ENCODE results near the gene SNAP91.
"Not testable (repeated sequence)": the region's sequence is repeated elsewhere in the genome, so short reads cannot be mapped to it uniquely, and the experiment has no call there.

The SNAP91 gene

DNA sequence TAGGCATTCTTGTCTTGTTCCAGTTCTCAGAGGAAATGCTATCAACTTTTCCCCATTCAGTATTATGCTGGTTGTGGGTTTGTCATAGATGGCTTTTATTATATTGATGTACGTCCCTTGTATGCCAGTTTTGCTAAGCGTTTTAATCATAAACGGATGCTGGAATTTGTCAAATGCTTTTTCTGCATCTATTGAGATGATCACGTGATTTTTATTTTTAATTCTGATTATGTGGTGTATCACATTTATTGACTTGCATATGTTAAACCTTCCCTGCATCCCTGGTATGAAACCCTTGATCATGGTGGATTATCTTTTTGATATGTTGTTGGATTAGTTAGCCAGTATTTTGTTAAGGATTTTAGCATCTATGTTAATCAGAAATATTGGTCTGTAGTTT lies 79.0 kb downstream of the SNAP91 start:
- in situ Hi-C loops (cut with HindIII; ENCODE audit: low sequenced_read_pairs) = not testable (repeated sequence)

DNA sequence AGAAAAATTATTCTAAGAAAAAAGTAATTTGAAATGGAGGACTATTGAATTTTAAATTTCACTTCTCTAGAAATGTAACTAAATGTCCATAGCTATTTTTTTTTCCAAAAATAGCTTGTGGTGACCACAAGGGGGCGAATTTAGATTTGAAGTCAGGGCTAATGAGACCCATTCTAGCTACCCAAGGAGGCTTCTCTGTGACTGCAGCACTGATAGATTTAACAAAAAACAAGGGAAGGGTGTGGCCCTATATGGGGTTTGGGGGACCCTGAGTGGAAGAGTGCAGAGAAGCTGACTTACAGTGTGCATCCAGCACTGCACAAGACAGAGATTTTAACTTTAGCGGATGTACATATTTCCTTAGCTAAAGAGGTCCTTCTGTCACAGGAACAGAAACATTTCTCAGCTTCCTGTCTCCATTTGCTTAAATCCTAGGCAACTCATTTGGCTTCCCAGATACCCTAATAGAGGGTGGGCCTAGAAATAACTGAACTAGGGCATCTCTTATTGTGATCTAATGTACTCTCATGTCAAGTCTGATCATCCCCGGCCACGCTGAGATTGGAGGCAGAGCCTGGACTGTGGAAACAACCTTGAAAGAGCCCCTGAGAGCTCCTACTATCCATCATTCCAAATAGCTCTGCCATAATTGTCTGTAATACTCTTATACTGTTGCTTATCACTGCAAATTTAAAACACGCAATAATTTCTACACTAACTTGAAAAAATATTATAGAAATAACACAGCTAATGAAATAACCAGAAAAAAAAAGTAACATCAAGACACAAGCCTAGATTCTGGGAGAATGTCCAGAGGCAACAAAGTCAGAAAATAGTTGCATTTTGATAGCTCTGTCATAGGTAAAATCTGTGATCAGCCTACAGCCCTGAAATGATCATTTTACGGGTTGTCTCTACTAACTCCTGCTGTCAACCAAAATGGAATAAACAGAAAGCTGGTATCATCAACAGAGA lies 93.6 kb downstream of the SNAP91 start:
- in situ Hi-C loops (cut with HindIII; ENCODE audit: low sequenced_read_pairs) = no loop called here

DNA sequence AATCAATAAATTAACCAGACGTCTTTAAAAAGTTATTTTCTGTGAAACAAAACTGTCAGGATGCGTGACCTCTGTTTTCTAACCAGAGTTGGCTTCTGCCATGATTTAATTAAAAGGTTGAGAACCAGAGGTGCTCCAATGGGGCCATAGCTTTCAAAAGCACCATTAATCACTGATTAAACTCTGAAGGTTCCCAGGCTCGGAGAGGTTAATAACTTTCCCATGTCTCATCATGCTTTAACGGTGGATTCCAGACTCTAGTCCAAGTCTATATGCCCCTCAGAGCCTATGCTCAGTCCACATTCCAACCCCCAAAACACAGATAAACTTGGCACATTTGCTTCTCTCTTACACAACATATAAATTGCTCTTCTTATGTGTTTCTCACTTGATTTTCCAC lies 95.5 kb downstream of the SNAP91 start:
- in situ Hi-C loops (cut with HindIII; ENCODE audit: low sequenced_read_pairs) = no loop called here

DNA sequence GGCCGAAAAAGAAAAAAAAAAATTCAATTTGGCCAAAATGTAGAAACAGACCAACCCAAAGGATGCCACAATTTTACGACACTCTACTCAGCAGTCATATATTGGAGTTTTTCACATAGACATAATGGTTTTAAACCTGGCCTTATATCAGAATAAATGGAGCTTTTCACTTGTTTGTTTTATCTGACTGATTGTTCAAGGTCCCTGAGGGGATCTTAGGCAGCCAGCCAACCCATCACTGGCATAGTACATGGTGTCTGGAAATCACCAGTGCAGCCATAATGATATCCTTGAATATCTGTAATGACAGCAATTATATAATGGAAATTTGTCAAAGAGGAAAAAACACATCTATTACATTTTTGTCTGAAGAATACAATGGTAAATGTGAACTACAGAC lies 99.7 kb downstream of the SNAP91 start:
- in situ Hi-C loops (cut with HindIII; ENCODE audit: low sequenced_read_pairs) = no loop called here

DNA sequence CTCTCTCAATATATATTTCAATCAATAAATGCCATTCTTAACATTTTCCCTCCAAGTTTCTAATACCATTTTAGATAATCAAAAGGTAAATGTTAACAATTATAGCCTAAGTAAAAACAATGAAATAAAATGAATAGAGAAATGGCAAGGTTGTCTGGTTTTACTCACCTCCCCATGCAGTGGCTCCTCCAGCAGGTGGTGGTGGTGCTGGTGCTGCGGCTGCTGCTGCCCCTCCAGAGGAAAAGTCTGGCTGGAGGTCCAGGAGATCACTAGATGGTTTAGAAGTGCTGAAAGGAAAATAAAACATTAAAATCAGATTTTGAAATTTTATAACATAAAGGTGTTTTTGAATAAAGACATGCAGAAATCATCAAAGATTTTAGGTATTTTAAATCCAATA lies 103.4 kb downstream of the SNAP91 start:
- in situ Hi-C loops (cut with HindIII; ENCODE audit: low sequenced_read_pairs) = no loop called here

DNA sequence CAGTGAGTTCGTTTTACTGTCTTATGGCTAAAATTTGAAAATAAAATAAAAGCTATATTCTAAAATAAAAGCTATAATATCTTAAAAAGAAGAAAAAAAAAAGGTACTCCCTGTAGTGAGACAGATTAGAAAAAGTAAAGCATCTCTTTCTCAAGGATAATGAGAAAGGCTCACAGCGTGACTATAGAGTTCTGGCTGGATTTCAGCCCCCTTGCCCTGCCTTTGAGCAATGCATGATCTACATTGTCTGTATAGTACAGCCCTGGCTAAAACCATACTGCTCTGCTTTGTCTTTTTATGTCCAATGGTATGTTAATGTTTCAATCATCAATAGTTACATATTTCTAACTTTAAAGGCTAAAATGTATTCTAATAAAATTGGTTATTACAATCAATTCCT lies 105.3 kb downstream of the SNAP91 start:
- in situ Hi-C loops (cut with HindIII; ENCODE audit: low sequenced_read_pairs) = no loop called here

DNA sequence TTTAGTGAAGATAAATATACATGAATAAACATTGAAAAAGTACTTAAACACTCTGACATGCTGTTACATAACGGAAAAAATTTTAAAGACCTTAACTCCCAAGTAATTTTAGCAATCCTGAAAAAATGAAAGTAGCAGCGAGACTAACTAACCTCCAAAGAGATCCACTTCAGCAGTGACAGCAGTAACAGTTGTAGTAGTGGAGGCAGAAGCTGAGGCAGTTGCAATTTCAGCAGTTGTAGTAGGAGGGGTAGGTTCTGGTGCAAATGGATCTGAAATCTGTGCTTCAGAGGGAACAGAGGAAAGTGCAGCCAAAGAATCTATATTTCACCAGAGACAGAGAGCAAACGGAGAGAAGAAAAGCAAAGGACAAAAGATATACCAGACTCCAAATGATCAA lies 107.8 kb downstream of the SNAP91 start:
- in situ Hi-C loops (cut with HindIII; ENCODE audit: low sequenced_read_pairs) = no loop called here

DNA sequence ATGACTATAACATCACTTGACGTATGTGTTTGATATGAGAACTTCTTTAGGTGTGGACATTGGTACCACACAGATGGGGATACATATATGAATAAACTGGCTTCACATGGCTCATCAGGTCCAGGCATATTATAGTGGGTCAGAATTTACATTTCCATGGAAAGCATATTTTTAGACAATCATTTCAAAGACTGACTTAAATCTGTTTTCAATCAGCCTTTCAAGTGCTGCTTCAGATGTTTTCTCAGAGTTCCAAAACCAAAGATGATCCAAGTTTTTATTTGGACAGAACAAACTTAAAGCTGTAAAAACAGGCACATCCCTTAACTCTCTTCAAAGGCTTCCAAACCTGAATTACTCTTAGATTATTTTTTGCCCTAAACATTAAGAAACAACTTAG lies 108.4 kb downstream of the SNAP91 start:
- in situ Hi-C loops (cut with HindIII; ENCODE audit: low sequenced_read_pairs) = no loop called here

DNA sequence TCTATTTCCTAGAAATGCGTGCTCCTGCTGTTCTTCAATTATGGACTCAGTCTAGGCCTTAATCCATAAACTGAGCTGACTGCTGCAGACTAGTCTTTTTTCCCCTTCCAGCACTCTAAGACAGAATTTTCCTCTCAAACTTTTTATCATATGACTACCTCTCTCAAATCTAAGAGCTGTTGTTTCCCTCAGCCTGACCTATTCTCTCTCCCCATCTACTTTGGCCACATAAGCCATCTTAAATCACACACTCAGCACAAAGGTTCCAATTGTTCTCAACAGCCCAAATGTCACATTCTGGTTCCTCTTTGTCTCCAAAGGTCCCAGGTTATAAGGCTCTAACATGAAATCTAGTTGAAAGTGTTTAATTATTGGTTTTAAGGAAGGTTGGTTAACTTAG lies 111.4 kb downstream of the SNAP91 start:
- in situ Hi-C loops (cut with HindIII; ENCODE audit: low sequenced_read_pairs) = no loop called here

DNA sequence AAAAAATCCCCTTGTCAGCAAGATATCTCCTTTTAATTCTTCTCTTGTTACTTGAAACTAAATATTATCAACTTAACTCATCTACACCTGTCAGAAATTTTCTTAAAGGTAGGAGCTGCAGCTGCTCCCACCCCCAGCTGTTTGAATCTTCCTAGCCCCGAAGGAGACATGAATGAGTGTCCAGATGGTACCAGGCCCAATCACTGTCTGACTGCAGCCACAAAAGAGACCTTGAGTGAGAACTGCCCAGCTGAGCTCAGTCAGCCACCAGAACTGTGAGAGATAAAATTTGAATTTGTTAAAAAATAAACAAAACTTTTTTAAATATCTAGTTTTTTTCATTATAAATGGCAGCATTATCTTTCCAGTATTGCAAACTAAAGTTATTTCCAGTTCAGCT lies 111.8 kb downstream of the SNAP91 start:
- in situ Hi-C loops (cut with HindIII; ENCODE audit: low sequenced_read_pairs) = no loop called here

DNA sequence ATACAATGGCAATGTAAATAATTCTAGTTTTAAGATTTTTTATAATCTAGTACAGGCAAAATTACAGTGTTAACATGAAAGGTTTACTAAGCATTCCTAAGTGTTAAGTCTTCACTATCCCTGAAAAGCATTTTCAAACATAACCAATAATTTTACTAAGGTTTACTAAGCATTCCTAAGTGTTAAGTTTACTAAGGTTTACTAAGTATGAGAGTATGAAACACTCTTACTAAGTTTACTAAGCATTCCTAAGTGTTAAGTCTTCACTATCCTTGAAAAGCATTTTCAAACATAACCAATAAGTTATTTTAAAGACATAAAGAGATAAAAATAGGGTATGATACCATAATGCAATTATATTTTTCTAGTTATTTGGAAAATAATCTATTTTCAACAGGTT lies 114.0 kb downstream of the SNAP91 start:
- in situ Hi-C loops (cut with HindIII; ENCODE audit: low sequenced_read_pairs) = no loop called here

DNA sequence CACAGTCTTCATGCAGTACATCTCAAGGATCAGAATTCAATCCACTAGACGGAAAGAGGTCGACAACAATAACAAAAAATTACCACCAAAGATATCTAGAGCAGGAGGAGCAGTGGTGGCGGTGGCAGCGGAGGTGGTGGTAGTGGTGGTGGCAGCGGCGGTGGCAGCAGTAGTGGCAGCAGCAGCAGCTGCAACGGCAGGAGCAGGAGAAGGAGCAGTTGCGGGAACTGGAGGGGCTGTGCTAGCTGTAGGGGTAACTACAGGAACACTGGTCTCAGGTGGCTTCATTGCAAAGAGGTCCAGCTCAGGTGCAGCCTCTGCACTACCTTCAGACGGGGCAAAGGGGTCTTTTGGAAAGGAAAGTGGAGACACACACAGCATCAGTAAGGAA lies 115.5 kb downstream of the SNAP91 start:
- in situ Hi-C loops (cut with HindIII; ENCODE audit: low sequenced_read_pairs) = no loop called here

DNA sequence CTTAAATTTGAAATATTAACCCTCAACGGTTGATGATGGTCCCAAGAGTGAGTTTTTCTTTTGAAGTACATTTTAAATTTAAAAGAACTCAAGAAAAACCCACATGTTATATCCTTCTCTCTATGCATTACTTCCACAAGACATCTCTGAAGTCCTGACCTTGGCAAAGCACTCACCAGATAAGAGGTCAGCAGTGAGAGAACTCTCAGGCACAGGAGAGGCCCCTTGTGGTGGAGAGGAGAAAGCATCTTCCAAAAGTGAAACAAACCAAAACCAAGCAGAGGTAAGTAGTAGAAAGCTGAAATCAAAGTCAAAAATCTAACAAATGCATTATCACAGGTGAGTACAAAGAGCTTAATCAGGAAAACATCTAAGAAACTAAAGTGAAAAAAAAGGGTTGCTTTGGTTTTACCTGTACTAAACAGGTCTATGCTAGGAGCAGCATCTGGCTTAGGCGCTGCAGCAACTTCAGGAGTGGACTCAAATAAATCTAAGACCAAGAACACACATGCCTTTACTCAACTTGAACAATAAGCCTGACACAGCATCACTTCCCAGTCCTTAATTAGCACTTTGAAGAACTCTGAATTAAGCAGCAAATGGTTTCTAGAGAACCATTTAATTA lies 116.0 kb downstream of the SNAP91 start:
- in situ Hi-C loops (cut with HindIII; ENCODE audit: low sequenced_read_pairs) = no loop called here

DNA sequence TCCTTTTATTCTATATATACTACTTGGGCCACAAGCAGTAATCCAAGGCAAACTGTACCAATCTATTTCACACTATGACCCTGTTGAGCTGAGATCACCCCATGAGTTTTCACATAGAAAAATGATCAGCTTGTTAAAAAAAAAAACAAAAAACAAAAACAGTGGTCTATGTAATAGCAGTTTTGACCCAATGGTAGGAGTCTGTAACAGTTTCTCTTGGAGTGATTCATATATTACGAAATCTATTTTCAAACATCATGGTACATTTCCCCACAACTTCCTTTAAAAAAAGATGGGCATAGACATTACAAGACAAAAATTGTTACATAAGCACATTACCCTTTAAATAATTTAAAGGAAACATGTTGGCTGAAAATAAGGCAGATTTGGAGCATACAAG lies 118.5 kb downstream of the SNAP91 start:
- in situ Hi-C loops (cut with HindIII; ENCODE audit: low sequenced_read_pairs) = no loop called here

DNA sequence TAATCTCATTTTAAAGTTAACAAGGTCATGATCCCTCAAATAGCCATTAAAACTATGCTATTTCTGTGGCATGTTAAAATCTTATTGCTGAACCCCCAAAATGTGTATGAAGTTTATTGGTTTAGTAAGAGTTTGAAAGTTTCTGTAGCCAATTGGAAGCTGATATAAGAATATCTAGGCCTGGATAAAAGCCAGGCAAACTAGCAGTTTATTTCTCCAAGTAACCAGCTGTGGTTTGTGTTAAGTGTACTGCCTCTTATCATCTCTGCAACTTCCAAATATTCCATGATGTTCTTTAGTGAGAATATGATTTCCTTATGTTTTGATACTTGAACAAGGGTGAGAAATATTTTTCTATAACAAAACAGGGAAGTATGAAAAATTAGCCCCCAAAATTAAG lies 119.8 kb downstream of the SNAP91 start:
- in situ Hi-C loops (cut with HindIII; ENCODE audit: low sequenced_read_pairs) = no loop called here

DNA sequence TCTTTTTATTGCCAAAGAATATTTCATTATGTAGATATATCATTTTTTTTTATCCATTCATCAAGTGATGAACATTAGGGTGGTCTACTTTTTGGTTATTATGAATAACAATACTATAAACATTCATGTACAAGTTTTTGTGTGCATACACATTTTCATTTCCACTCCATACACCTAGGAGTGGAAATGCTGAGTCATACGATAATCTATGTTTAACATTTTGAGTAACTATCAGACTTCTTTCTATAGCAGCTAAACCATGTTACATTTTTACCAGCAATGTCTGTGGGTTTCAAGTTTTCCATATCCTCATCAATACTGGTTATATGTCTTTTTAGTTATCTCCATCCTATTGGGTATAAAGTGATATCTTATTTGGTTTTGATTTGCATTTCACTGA lies 130.8 kb downstream of the SNAP91 start:
- in situ Hi-C loops (cut with HindIII; ENCODE audit: low sequenced_read_pairs) = no loop called here

DNA sequence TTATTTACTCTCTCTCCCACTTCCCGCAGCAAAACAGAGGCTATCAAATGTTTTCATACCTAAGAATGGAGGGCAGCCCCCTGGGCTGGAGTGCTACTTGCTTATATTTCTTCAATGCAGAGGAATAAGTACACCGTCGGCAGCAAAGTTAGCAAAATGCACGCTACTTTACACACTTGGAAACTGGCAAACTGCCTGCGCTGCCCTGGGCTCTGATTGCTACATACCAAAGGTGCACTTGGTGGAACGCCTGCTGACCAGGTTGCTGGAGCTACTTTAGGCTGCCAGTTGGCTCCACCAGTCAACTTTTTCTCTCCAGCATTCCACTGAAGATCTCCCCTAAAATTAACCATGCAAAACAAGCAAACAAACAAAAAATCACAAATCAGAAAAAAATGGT lies 134.1 kb downstream of the SNAP91 start:
- in situ Hi-C loops (cut with HindIII; ENCODE audit: low sequenced_read_pairs) = no loop called here

DNA sequence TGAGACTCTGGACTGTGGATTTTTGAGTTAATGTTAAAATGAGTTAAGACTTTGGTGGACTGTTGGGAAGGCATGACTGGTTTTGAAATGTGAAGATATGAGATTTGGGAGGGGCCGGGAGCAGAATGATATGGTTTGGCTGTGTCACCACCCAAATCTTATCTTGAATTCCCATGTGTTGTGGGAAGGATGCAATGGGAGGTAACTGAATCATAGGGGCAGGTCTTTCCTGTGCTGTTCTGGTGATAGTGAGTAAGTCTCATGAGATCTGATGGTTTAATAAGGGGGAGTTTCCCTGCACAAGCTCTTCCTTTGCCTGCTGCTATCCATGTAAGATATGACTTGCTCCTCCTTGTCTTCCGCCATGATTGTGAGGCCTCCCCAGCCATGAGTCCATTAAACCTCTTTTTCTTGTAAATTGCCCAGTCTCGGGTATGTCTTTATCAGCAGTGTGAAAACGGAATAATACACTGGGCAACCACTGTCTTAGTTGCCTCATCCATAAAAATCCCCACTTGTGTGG lies 137.2 kb downstream of the SNAP91 start:
- in situ Hi-C loops (cut with HindIII; ENCODE audit: low sequenced_read_pairs) = not testable (repeated sequence)

DNA sequence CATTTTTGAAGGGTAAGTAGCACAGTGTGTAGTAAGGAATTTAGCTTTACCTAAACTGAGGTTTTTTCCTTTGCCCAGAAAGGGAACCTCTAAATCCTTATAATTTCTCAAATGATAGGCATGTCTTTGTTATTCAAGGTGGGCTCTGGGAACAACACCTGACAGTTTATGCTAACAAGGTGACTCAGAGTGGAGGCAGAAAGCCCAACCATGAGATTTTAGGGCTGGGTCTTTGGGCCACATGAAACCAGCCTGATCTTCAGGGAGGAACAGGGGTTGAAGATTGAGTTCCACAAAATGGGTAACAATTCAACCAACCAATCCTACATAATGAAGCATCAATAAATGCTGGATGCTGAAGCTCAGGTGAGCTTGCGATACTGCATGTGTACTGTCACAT lies 149.9 kb downstream of the SNAP91 start:
- in situ Hi-C loops (cut with HindIII; ENCODE audit: low sequenced_read_pairs) = no loop called here

DNA sequence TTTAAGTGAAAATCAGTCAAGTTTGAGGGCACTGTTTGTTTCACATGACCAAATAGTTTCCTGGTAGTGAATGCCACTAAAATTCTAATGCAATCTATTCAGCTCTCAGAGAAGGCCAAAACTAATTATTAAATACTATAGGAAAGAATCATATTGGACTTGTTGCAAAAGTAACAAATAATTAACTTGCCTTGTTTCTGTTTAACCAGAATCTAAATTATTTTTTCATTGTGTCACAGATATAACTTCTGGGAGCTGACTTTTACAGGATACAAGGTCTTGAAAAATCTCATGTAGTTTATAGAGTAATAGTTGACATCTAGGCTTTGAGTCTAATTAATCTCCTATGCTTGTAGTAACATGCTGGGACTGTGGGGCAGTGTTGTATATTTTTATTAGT lies 152.0 kb downstream of the SNAP91 start:
- in situ Hi-C loops (cut with HindIII; ENCODE audit: low sequenced_read_pairs) = no loop called here

DNA sequence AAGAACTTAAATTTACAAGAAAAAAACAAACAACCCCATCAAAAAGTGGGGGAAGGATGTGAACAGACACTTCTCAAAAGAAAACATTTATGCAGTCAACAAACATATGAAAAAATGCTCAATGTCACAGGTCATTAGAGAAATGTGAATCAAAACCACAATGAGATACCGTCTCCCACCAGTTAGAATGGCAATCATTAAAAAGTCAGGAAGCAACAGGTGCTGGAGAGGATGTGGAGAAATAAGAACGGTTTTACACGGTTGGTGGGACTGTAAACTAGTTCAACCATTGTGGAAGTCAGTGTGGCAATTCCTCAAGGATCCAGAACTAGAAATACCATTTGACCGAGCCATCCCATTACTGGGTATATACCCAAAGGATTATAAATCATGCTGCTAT lies 157.2 kb downstream of the SNAP91 start:
- in situ Hi-C loops (cut with HindIII; ENCODE audit: low sequenced_read_pairs) = not testable (repeated sequence)

DNA sequence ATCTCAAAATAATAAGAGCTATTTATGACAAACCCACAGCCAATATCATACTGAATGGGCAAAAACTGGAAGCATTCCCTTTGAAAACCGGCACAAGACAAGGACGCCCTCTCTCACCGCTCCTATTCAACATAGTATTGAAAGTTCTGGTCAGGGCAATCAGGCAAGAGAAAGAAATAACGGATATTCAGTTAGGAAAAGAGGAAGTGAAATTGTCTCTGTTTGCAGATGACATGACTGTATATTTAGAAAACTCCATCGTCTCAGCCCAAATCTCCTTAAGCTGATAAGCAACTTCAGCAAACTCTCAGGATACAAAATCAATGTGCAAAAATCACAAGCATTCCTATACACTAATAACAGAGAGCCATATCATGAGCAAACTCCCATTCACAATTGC lies 158.4 kb downstream of the SNAP91 start:
- in situ Hi-C loops (cut with HindIII; ENCODE audit: low sequenced_read_pairs) = not testable (repeated sequence)
